ENCODE data around the gene ZNG1A.
"Not testable (repeated sequence)": the region's sequence is repeated elsewhere in the genome, so short reads cannot be mapped to it uniquely, and the experiment has no call there.

ZNG1A gene

DNA sequence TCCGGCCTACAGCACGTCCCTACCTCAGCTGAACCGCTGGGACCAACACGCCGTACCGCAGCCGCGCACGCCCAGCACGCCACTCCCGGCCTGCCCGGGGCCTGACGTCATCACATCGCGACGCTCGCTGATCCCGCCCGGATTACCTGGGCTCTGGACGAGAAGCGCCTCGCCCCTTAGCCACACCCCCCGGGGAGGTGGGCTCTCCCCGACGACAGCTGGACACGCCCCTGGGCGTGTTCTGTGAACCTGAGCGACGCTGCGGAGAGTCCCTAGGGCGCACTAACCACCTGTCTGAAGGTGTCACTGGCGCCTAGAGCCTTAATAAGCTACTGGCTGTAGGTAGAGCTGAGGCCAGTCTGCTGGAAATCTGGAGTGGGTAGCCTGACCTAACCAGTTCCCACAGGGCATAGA is at the start of gene ZNG1A:
Gene ZNG1A (minus strand): TSS at position 87 of the 414 bp plus-strand sequence. CDS start 87 bp downstream, outside the sequence.
- DNase-seq: not testable (repeated sequence)

GRCh38 chr9:227860-228259 is 49.0 kb upstream of the ZNG1A start:
- DNase-seq: no peak

GRCh38 chr9:224582-225520 is 46.0 kb upstream of the ZNG1A start:
- no peak for DNase-seq

GRCh38 chr9:224026-224425 is 45.2 kb upstream of the ZNG1A start:
- no peak for DNase-seq

GRCh38 chr9:223152-223551 is 44.3 kb upstream of the ZNG1A start:
- DNase-seq: no peak

GRCh38 chr9:221989-222776 is 43.3 kb upstream of the ZNG1A start:
- DNase-seq: no peak

DNA sequence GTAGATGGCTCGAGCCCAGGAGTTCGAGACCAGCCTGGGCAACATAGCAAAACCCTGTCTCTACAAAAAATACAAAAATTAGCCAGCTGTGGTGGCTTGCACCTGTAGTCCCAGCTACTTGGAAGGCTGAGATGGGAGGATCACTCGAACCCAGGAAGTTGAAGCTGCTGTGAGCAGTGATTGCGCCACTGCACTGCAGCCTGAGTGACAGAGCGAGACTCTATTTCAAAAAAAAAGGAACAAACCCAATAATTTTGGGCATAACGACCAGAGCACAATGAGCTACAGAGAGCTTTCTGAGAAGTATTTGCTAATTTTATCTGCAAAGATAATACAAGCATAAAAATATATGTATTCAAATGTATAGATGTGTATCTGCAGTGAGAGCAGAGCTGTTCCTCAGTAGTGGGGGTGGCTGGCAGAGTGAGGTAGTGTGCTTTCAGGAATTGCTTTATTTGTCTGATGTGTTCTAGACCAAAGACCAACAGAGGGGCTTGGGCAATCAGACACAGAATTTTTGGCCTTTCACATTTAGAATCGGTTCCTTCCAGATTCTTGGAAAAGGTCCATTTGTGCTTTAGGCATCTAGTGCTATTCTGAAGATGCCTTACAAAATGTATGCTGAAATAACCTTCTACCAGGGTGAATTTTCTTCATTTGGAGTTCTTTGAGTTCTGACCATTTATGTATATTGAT is 41.0 kb upstream of the ZNG1A start:
- no peak for DNase-seq

- not testable (repeated sequence) for DNase-seq
Measured at GRCh38 chr9:219036-219435, 40.2 kb upstream of the ZNG1A start.

- DNase-seq: no peak
Measured at GRCh38 chr9:217950-218349, 39.1 kb upstream of the ZNG1A start.

- DNase-seq: no peak
Measured at GRCh38 chr9:216866-217265, 38.0 kb upstream of the ZNG1A start.

- no peak for DNase-seq
Measured at GRCh38 chr9:215631-216155, 36.8 kb upstream of the ZNG1A start.

- peak; percentile 7 for DNase-seq
Measured at GRCh38 chr9:214648-215493, 36.0 kb upstream of the ZNG1A start, which contains the start of gene DOCK8. DOCK8 (plus strand) TSS chr9:214865; CDS start chr9:214977, 112 bp downstream.

- DNase-seq: no peak
Measured at GRCh38 chr9:214351-214647, 35.4 kb upstream of the ZNG1A start.

- DNase-seq: not testable (repeated sequence)
Measured at GRCh38 chr9:213901-214300, 35.0 kb upstream of the ZNG1A start.

DNA sequence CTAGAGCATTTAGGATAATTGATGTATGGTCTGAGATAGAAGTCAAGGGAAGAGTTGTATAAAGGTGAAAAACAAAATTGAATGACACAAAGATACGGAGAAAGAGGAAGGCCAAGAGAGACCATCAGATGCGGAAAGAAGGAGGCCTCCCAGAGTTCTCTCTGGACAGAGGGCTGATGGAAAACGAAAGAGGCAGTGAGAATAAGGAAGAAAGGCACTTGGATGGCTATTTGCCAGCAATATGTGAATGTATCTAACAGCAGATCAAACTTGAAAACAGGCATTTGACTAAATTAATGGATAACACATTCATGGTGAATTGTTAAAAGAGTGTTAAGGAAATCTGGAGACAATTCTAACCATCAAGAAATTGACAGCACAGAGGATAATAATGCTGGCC is 33.4 kb upstream of the ZNG1A start:
- no peak for DNase-seq

DNA sequence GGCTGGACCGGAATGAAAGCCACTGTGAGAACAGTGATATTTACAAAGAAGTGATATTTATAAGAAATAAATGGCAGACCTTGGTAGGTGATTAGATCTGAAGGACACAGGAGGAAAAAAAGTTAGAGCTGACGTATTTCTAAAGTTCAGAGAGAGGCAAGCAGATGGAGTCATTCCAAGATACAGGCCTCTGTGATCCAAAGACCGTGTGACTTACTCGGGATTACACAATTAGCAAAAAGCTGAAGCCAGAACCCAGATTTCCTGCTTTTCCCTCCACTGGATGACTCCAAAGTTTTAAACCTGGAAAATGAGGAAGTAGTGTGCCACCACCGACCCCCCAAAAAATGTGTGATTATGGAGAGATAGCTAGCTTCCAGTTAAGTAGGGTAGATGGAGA is 32.7 kb upstream of the ZNG1A start:
- DNase-seq: no peak

- DNase-seq: no peak
Measured at GRCh38 chr9:211036-211435, 32.2 kb upstream of the ZNG1A start.

DNA sequence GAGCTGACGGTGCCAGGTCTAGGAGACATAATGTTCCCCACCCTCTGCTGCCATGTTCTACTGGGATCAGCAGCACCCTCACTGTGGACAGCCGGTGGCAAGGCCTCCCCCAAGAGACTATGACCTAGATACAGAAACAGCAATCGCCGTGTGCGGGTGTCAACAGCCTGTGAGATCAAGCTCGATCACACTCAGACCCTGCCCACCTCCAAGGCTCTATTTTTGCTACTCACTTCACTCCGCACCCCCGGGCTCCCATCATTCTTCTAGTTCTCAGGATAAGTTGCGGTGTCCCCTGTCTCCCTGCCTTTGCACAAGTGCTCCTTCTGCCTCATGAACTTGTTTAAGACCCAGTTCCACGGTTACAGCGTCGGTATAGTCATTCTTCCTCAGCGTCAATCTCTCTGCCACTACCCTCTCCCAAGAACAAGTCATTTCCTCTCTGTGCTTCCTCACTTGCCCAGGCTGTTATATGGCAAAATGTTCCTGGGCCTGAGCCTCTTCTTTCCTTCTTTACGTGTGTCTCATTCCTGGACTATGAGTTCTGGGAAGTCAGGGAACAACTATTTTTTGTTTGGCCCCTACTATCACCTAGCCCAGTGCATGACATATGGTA is 30.4 kb upstream of the ZNG1A start:
- no peak for DNase-seq

DNA sequence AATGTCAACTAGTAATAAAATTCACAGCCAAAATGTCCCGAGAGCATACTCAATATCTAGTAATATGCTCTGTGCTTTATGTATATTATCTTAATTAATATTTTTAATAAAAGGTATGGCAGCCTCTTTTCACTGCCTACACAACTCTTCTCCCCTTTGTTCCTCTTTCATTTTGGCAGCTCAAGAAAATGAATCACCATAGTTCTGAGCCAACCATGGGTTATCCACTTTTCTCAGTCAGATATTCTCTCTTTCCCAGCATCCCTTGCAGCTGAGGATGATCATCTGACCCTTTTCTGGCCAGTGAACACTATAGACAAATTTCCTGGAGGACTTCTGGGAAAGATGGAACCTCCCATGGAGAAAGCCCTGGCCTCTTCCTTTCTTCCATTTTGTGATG is 27.6 kb upstream of the ZNG1A start:
- DNase-seq: no peak

GRCh38 chr9:199601-200000 is 20.7 kb upstream of the ZNG1A start:
- not testable (repeated sequence) for DNase-seq

- not testable (repeated sequence) for DNase-seq
Measured at GRCh38 chr9:178140-178825, 573 bp downstream of the ZNG1A start.

Data from NCI-H2029 (cell line).